IMR-90 (cell line): ENCODE data around the gene KAT7. TPM values are rescaled to one million over a fixed set of nuclear protein-coding genes. Genes with fewer than 3 reads are reported as not detected.

Source experiments
- ATAC-seq: fragments of 200-7000 bp; cut with Tn5 transposase; 2 replicates; pipeline ENCODE4 v1.9.1; 2020; ENCODE audit warnings: low read depth, mild to moderate bottlenecking, moderate library complexity
- BruUV-seq: library from RNA; stranded (reverse); fragments of 400-500 nt; replicated peaks from 2 replicates; lab custom pipeline; 2021; lab: Mats Ljungman, UMichigan
- CTCF ChIA-PET: fragments of 300-600 bp; formaldehyde crosslinking; extraction: SDS; loops from one replicate; lab custom pipeline; 2021; ENCODE audit warnings: antibody characterized with exemption; lab: Yijun Ruan, JAX
- POLR2A ChIA-PET: fragments of 300-600 bp; sonication (Branson Sonifier 250); formaldehyde crosslinking; loops from one replicate; lab custom pipeline; 2022; ENCODE audit warnings: antibody characterized with exemption; ENCODE audit not compliant: unreplicated experiment; lab: Charles Lee
- DNase-seq: peaks from one replicate; pipeline ENCODE4 v3.0.0; 2013
- H2AFZ ChIP-seq: replicated peaks from 2 replicates; pipeline ENCODE3; 2013; ENCODE audit warnings: low read length, mild to moderate bottlenecking; ENCODE audit not compliant: poor library complexity
- H2AK5ac ChIP-seq: 2 replicates; pipeline ENCODE4 v1.6.1; 2013; ENCODE audit warnings: low read depth, low read length, inconsistent platforms
- H2AK9ac ChIP-seq: replicated peaks from 2 replicates; pipeline ENCODE3; 2013; ENCODE audit warnings: mild to moderate bottlenecking, low read depth, low read length, moderate library complexity; ENCODE audit not compliant: poor library complexity
- H2BK120ac ChIP-seq: 2 replicates; pipeline ENCODE4 v1.6.1; 2013; ENCODE audit warnings: low read depth, low read length, inconsistent platforms
- H2BK15ac ChIP-seq: 3 replicates; pipeline ENCODE4 v1.6.1; 2013; ENCODE audit warnings: low read depth, low read length, inconsistent platforms
- H2BK20ac ChIP-seq: 2 replicates; pipeline ENCODE4 v1.6.1; 2013; ENCODE audit warnings: low read depth, mild to moderate bottlenecking, inconsistent platforms, low read length, moderate library complexity
- H2BK5ac ChIP-seq: 2 replicates; pipeline ENCODE4 v1.6.1; 2013; ENCODE audit warnings: mild to moderate bottlenecking, low read depth, low read length, inconsistent platforms; ENCODE audit not compliant: poor library complexity, severe bottlenecking
- H3K14ac ChIP-seq: replicated peaks from 2 replicates; pipeline ENCODE4 v1.6.1; 2013; ENCODE audit warnings: low read depth, low read length, inconsistent platforms
- H3K18ac ChIP-seq: 2 replicates; pipeline ENCODE4 v1.6.1; 2013; ENCODE audit warnings: low read depth, low read length, control low read depth
- H3K23ac ChIP-seq: 2 replicates; pipeline ENCODE4 v1.6.1; 2013; ENCODE audit warnings: low read depth, low read length, inconsistent platforms
- H3K27ac ChIP-seq: 2 replicates; pipeline ENCODE4 v1.5.1; 2013; ENCODE audit warnings: mild to moderate bottlenecking, control low read depth, low read length; ENCODE audit not compliant: insufficient read depth
- H3K27me3 ChIP-seq: 2 replicates; pipeline ENCODE4 v1.6.1; 2013; ENCODE audit warnings: low read length; ENCODE audit not compliant: control insufficient read depth, insufficient read depth
- H3K36me3 ChIP-seq: 2 replicates; pipeline ENCODE4 v1.6.1; 2013; ENCODE audit warnings: low read length, mixed read lengths; ENCODE audit not compliant: control insufficient read depth, insufficient read depth
- H3K4ac ChIP-seq: 2 replicates; pipeline ENCODE4 v1.6.1; 2013; ENCODE audit warnings: low read depth, low read length, inconsistent platforms
- H3K4me1 ChIP-seq: 2 replicates; pipeline ENCODE4 v1.6.1; 2013; ENCODE audit warnings: low read length, mixed read lengths; ENCODE audit not compliant: control insufficient read depth, insufficient read depth
- H3K4me2 ChIP-seq: 2 replicates; pipeline ENCODE4 v1.6.1; 2013; ENCODE audit warnings: low read depth, mild to moderate bottlenecking, control low read depth, low read length, moderate library complexity
- H3K4me3 ChIP-seq: 2 replicates; pipeline ENCODE4 v1.5.1; 2013; ENCODE audit warnings: low read depth, mild to moderate bottlenecking, control low read depth, low read length, moderate library complexity; ENCODE audit not compliant: insufficient read depth
- H3K56ac ChIP-seq: 2 replicates; pipeline ENCODE4 v1.6.1; 2013; ENCODE audit warnings: low read length, inconsistent platforms; ENCODE audit not compliant: insufficient read depth; ENCODE audit errors: extremely low read depth
- H3K79me1 ChIP-seq, 2 experiments: 2 replicates each; pipeline ENCODE4 v1.6.1; 2013; ENCODE audit warnings: low read length in 2 of 2, inconsistent platforms in 1 of 2, low read depth in 1 of 2
- H3K9ac ChIP-seq: 2 replicates; pipeline ENCODE4 v1.6.1; 2013; ENCODE audit warnings: low read depth, low read length, control low read depth
- H3K9me1 ChIP-seq: 2 replicates; pipeline ENCODE4 v1.6.1; 2013; ENCODE audit warnings: low read length, inconsistent platforms; ENCODE audit not compliant: insufficient read depth
- H3K9me3 ChIP-seq: 2 replicates; pipeline ENCODE4 v1.6.1; 2013; ENCODE audit warnings: low read length; ENCODE audit not compliant: control insufficient read depth, insufficient read depth
- H4K20me1 ChIP-seq: 2 replicates; pipeline ENCODE4 v1.6.1; 2013; ENCODE audit warnings: low read length, inconsistent platforms; ENCODE audit not compliant: insufficient read depth
- H4K5ac ChIP-seq: 2 replicates; pipeline ENCODE4 v1.6.1; 2013; ENCODE audit warnings: mild to moderate bottlenecking, low read depth, low read length, control low read depth
- H4K8ac ChIP-seq, 2 experiments: 2 replicates each; pipeline ENCODE4 v1.6.1; 2013; ENCODE audit warnings: low read depth in 2 of 2, low read length in 2 of 2, control low read depth in 1 of 2, inconsistent platforms in 1 of 2
- H4K91ac ChIP-seq: 2 replicates; pipeline ENCODE4 v1.6.1; 2013; ENCODE audit warnings: low read depth, low read length, inconsistent platforms; ENCODE audit not compliant: insufficient read depth
- CHD1 ChIP-seq: IDR thresholded peaks from 2 replicates; pipeline ENCODE4 v1.6.1; 2012; ENCODE audit warnings: low read depth, low read length, improper control_type of control experiment
- MAZ ChIP-seq: IDR thresholded peaks from 2 replicates; pipeline ENCODE4 v1.6.1; 2012; ENCODE audit warnings: low read depth, mild to moderate bottlenecking, low read length, improper control_type of control experiment, moderate library complexity, borderline replicate concordance
- RFX5 ChIP-seq: IDR thresholded peaks from 2 replicates; pipeline ENCODE4 v1.8.0; 2012; ENCODE audit warnings: low read depth, mild to moderate bottlenecking, low read length, moderate library complexity
- SMC3 ChIP-seq: fragments of 150-350 bp; IDR thresholded peaks from 2 replicates; pipeline ENCODE4 v1.6.1; 2016; ENCODE audit warnings: low read depth, mild to moderate bottlenecking, antibody characterized with exemption, low read length, moderate library complexity
- WGBS, 2 experiments: methylation state at CpG; one replicate each; pipeline versions ENCODE4 v1.1.5 to v1.1.7; 2013; ENCODE audit warnings: missing lambda C conversion rate in 2 of 2; ENCODE audit not compliant: insufficient read length in 1 of 2; ENCODE audit errors: extremely low coverage in 2 of 2; 5-methylcytosine and 5-hydroxymethylcytosine counted together
- dilution Hi-C: fragments of 300-500 bp; cut with HindIII; formaldehyde crosslinking; loops from one replicate; pipeline ENCODE4 v1.14.3; 2018; ENCODE audit warnings: low sequenced_read_pairs; ENCODE audit not compliant: unreplicated experiment
- in situ Hi-C: fragments of 300-500 bp; cut with MboI; formaldehyde crosslinking; loops from 3 replicates; pipeline ENCODE4 v1.14.3; 2019; ENCODE audit warnings: low sequenced_read_pairs, inconsistent platforms, mixed read lengths
- intact Hi-C: fragments of 100-400 bp; cut with micrococcal nuclease; formaldehyde crosslinking; loops from 2 replicates; pipeline ENCODE4 v1.10.0; 2022
- polyA plus RNA-seq, 3 experiments: library from polyadenylated mRNA; depleted of rRNA; stranded (reverse); fragments of >200 nt; gene quantifications; 2 replicates each; pipeline ENCODE4 v1.2.3, GENCODE V29; 2012; ENCODE audit warnings: low replicate concordance in 1 of 3
- total RNA-seq: library from RNA; depleted of rRNA; stranded (reverse); fragments of >200 nt; gene quantifications from 2 replicates; pipeline ENCODE4 v1.2.3, GENCODE V29; 2012

Gene KAT7
- total and polyA plus RNA-seq, 2 of the 4 experiments (the other 2 are of a cell fraction), result 16.9 to 21.9 TPM

DNA sequence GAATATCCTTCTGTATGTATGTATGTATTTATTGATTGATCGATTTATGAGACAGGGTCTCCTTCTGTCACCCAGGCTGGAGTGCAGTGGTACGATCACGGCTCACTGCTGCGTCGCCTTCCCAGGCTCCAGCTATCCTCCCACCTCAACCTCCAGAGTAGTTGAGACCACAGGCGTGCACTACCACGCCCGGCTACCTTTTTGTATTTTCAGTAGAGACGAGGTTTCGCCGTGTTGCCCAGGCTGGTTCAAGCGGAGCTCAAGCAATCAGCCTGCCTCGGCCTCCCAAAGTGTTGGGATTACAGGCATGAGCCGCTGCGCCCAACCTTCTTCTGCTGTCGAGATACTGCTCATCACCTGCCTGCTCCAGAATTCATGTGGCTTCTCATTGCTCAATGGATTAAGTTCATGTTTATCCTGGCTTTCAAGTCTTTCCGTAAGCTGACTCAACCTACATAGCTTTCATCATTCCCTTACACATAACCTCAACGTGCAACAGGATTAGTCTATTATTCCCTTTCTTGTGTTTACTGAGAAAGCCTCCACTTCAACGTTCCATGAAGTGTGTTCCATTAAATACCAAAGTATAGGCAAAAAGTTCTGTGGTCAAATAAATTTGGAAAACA, 45.8 kb downstream of the KAT7 start:
- H3K23ac ChIP-seq, result no peak overlapping the region
- in situ Hi-C loops (no loop called here), intact Hi-C loops (no loop called here)

More for the DNA sequence above, 45.8 kb downstream of the KAT7 start:
- POLR2A ChIA-PET, result no interaction called here
- Histone ChIP-seq H3K27ac (no peak overlapping the region), H4K20me1 (no peaks in the 10 kb centered on the region), H4K5ac (no peak overlapping the region), H3K4ac (no peak overlapping the region), H4K91ac (no peak overlapping the region), H3K9me1 (peaks cover 20% of the 10 kb centered on the region), H3K4me1 (peaks cover 13% of the 10 kb centered on the region), H3K9ac (no peak overlapping the region), H2BK120ac (no peak overlapping the region), H3K18ac (no peak overlapping the region), H3K4me2 (no peak overlapping the region), H2AFZ (no peak overlapping the region), H3K79me1 (peaks cover 0 to 29% of the 10 kb centered on the region in 2 experiments; a peak in 1 of 4 replicates), H3K36me3 (peaks cover 12% of the 10 kb centered on the region), H2BK15ac (no peak overlapping the region), H3K56ac (no peak overlapping the region), H2AK9ac (no peak overlapping the region), H2AK5ac (no peak overlapping the region), H2BK5ac (no peak overlapping the region), H3K9me3 (no peaks in the 10 kb centered on the region), H3K27me3 (no peaks in the 10 kb centered on the region), H3K14ac (no peak overlapping the region), H4K8ac (no peak overlapping the region), H2BK20ac (no peak overlapping the region), H3K4me3 (no peak overlapping the region)
- no peak for ATAC-seq
- CTCF ChIA-PET, result no interaction called here
- dilution Hi-C loops, result no loop called here
- TF ChIP-seq SMC3, result no peak
- no peak for TF ChIP-seq MAZ
- TF ChIP-seq CHD1, result no peak
- TF ChIP-seq RFX5, result no peak
- BruUV-seq, result no TSS peak
- DNase-seq, result peak; percentile 46
- WGBS, 2 experiments, result 98% methylated on average over 13 of the region's 19 CpGs; no CpG with 5 or more reads in 1 of the 2 experiments
